ENCODE measurements around the gene MEGF10.

- TF ChIP-seq POLR2AphosphoS5 (IDR thresholded peaks at IDR 0.05; ENCODE audit: borderline replicate concordance, low read depth, low read length) = no peak
- no peak for TF ChIP-seq EZH2 (IDR thresholded peaks at IDR 0.05)
These were observed 79.2 kb downstream of the MEGF10 start for GRCh38 chr5:127369796-127370195.

All from SK-N-MC (cell line).